ENCODE data around the gene DLG2. TPM values are rescaled to one million over a fixed set of nuclear protein-coding genes. Genes with fewer than 3 reads are reported as not detected.
A peak's percentile ranks its signal among the peaks of the same experiment; 100 is the strongest.

Gene DLG2
- total RNA-seq, 2 experiments from 2014 or later, result 0.85 to 1.1 TPM

- H3K4me3 Mint-ChIP-seq, result no peak overlapping the region
- peaks cover 2% of the 10 kb centered on the region for H3K27me3 Mint-ChIP-seq
- H3K27ac Mint-ChIP-seq, result no peak overlapping the region
- no peaks in the 10 kb centered on the region for H3K9me3 Mint-ChIP-seq
- no peaks in the 10 kb centered on the region for H3K36me3 Mint-ChIP-seq (ENCODE audit: low read depth)
- H3K4me1 Mint-ChIP-seq, result no peaks in the 10 kb centered on the region
- CTCF ChIA-PET, result interaction anchor here (0.6 kb wide), 1 partner anchor 226 kb away, joined by 5 read pairs; no protein-coding TSS in a partner anchor
- peak; percentile 27 for DNase-seq
- POLR2A ChIA-PET, result no interaction called here
Measured at GRCh38 chr11:85595285-85595884, 31.8 kb downstream of the DLG2 start.

DNA sequence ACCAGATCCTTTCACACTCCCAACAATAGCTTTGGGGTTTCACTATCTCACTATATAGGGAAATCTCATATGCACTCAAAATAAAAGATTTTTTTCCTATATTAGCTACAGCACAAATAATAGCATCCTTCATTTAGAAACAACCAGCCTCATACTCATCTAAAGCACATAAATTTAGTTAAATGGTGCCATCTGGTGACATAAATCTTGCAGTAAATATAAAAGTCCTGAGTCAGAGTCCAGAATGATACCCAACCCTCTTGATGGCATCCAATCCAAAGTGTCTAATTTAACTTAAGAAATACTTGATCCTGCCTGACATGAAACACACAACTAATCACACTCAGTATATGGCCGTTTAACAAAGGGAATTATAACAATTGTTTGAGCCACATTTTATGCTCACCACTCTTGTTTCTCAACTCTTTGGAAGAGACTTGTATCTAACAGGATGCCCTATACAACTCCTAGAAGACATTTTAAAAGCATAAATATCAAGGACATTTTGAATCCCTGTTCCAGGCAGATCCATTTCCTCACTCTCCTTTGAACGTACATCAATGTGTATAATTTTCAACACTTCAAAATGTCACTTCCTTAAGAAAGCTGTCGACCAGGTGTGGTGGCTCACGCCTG lies 36.2 kb downstream of the DLG2 start:
- ChIA-PET CTCF (interaction anchor here (0.6 kb wide), 1 partner anchor 755 kb away, joined by 3 read pairs; no protein-coding TSS in a partner anchor), POLR2A (no interaction called here)
- Mint-ChIP-seq H3K9me3 (peaks cover 4% of the 10 kb centered on the region), H3K27me3 (peaks cover 13% of the 10 kb centered on the region), H3K4me1 (no peaks in the 10 kb centered on the region), H3K36me3 (ENCODE audit: low read depth) (no peaks in the 10 kb centered on the region), H3K27ac (no peak overlapping the region), H3K4me3 (no peak overlapping the region)
- DNase-seq, result no peak

DNA sequence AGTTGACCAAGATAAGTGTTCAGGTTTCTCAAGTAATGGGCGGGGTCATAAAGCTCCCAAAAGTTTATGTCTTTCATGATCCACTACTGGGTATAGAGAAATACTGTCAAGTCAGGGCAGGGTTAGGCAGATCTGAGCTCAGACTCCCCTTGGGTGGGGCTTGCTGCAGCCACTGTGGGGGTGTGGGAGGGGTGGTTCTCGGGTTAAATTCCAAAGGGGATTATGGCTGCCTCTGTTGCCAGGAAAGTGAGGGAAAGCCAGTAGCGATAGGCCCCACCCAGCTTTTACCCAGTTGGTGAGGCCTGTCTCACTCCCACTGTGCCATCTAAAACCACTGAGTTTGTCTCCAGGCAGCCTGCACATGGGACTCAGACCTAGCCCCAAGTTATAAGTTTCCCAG lies 37.8 kb downstream of the DLG2 start:
- DNase-seq, result no peak
- H3K9me3 Mint-ChIP-seq, result peaks cover 4% of the 10 kb centered on the region
- ChIA-PET POLR2A (no interaction called here), CTCF (interaction anchor here (0.8 to 1.1 kb wide), 2 partner anchors 12 to 266 kb away, joined by 3 read pairs; partner anchors contain the start of gene CCDC83)
- H3K36me3 Mint-ChIP-seq (ENCODE audit: low read depth), result no peaks in the 10 kb centered on the region
- H3K27ac Mint-ChIP-seq, result no peak overlapping the region
- H3K4me3 Mint-ChIP-seq, result no peak overlapping the region
- peaks cover 23% of the 10 kb centered on the region for H3K27me3 Mint-ChIP-seq
- H3K4me1 Mint-ChIP-seq, result no peaks in the 10 kb centered on the region

- Mint-ChIP-seq H3K4me1 (no peaks in the 10 kb centered on the region), H3K27me3 (peaks cover 21% of the 10 kb centered on the region), H3K36me3 (ENCODE audit: low read depth) (no peaks in the 10 kb centered on the region), H3K9me3 (peaks cover 2% of the 10 kb centered on the region), H3K4me3 (no peak overlapping the region), H3K27ac (no peak overlapping the region)
- ChIA-PET CTCF (no interaction called here), POLR2A (no interaction called here)
- no peak for DNase-seq
Measured at GRCh38 chr11:85582111-85582510, 45.0 kb downstream of the DLG2 start.

- Mint-ChIP-seq H3K36me3 (ENCODE audit: low read depth) (no peaks in the 10 kb centered on the region), H3K27ac (no peak overlapping the region), H3K4me3 (no peak overlapping the region), H3K9me3 (no peaks in the 10 kb centered on the region), H3K4me1 (no peaks in the 10 kb centered on the region), H3K27me3 (no peaks in the 10 kb centered on the region)
- ChIA-PET POLR2A (no interaction called here), CTCF (no interaction called here)
- no peak for DNase-seq
Measured at GRCh38 chr11:85575388-85575787, 51.8 kb downstream of the DLG2 start.

DNA sequence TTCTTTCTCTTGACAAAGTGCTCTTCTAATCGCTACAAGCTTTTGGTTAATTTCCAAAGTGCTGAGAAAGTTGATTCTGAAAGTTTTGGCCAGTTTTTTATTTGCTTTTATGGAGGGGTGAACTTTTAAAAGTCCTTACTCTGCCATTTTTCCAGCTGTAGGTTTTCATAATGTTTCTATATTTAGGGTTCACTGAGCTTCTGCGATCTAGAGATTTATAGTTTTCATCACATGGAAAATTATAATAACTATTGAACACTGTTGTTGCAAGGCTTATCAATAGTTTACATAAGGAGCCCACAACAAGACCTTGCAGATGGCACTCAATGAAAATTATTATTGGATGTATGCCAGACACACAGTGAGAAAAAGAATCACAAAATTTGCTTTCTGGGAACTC lies 55.1 kb downstream of the DLG2 start:
- Mint-ChIP-seq H3K36me3 (ENCODE audit: low read depth) (no peaks in the 10 kb centered on the region), H3K9me3 (no peaks in the 10 kb centered on the region), H3K4me1 (peaks cover 8% of the 10 kb centered on the region), H3K27ac (no peak overlapping the region), H3K4me3 (no peak overlapping the region), H3K27me3 (no peaks in the 10 kb centered on the region)
- ChIA-PET POLR2A (no interaction called here), CTCF (no interaction called here)
- DNase-seq, result no peak

DNA sequence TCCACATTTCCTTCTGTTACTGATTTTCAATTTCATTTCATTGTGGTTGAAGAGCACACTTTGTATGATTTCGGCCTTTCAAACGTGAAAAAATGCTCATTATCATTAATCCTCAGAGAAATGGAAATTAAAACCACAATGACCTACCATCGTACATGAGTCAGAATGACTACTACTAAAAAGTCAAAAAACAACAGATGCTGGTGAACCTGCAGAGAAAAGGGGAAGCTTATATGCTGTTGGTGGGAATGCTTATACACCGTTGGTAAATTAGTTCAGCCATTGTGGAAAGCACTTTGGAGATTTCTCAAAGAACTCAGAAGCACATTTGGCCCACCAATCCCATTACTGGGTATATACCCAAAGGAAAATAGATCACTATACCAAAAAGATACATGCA lies 57.6 kb downstream of the DLG2 start:
- H3K36me3 Mint-ChIP-seq (ENCODE audit: low read depth), result no peaks in the 10 kb centered on the region
- H3K4me3 Mint-ChIP-seq, result no peak overlapping the region
- peaks cover 5% of the 10 kb centered on the region for H3K27me3 Mint-ChIP-seq
- no peak overlapping the region for H3K27ac Mint-ChIP-seq
- peaks cover 8% of the 10 kb centered on the region for H3K4me1 Mint-ChIP-seq
- CTCF ChIA-PET, result no interaction called here
- POLR2A ChIA-PET, result no interaction called here
- DNase-seq, result no peak
- H3K9me3 Mint-ChIP-seq, result no peaks in the 10 kb centered on the region

DNA sequence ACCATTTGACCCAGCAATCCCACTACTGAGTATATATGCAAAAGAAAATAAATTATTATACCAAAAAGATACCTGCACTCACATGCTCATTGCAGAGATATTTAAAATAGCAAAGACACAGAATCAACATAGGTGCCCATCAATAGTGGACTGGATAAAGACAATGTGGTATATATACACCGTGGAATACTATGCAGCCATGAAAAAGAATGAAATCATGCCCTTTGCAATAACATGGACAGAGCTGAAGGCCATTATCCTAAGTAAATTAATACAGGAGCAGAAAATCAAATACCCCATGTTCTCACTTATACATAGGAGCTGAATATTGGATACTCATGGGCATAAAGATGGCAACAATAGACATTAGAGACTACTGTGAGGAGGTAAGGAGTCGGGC lies 68.7 kb downstream of the DLG2 start:
- no peaks in the 10 kb centered on the region for H3K27me3 Mint-ChIP-seq
- CTCF ChIA-PET, result no interaction called here
- no peak overlapping the region for H3K4me3 Mint-ChIP-seq

DNA sequence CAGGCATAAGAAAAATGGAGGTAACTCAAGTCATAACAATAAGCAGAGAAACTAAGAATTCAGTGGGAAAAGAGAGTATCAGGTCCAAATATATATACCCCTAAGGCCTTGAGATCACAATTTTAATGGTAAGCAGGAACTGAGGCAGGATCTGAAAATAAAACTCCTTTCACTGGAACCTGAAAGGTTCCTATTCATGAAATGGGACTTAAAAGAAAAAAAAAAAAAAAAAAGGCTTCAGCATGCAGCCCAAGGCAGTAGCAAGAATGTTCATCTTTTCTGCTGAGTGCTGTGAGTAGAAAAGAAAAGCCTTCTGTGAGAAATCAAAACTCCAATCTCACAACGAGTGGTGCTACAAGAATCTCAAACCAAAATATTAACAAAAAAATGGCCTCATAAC lies 75.3 kb downstream of the DLG2 start:
- H3K9me3 Mint-ChIP-seq, result no peaks in the 10 kb centered on the region
- no peaks in the 10 kb centered on the region for H3K4me1 Mint-ChIP-seq
- DNase-seq, result no peak
- CTCF ChIA-PET, result no interaction called here
- no peak overlapping the region for H3K4me3 Mint-ChIP-seq
- POLR2A ChIA-PET, result no interaction called here
- H3K27ac Mint-ChIP-seq, result no peak overlapping the region
- H3K27me3 Mint-ChIP-seq, result no peaks in the 10 kb centered on the region
- no peaks in the 10 kb centered on the region for H3K36me3 Mint-ChIP-seq (ENCODE audit: low read depth)

More for the DNA sequence above, 68.7 kb downstream of the DLG2 start:
- Mint-ChIP-seq H3K9me3 (peaks cover 5% of the 10 kb centered on the region), H3K4me1 (no peaks in the 10 kb centered on the region), H3K27ac (no peak overlapping the region), H3K36me3 (ENCODE audit: low read depth) (no peaks in the 10 kb centered on the region)
- DNase-seq, result no peak
- POLR2A ChIA-PET, result no interaction called here

DNA sequence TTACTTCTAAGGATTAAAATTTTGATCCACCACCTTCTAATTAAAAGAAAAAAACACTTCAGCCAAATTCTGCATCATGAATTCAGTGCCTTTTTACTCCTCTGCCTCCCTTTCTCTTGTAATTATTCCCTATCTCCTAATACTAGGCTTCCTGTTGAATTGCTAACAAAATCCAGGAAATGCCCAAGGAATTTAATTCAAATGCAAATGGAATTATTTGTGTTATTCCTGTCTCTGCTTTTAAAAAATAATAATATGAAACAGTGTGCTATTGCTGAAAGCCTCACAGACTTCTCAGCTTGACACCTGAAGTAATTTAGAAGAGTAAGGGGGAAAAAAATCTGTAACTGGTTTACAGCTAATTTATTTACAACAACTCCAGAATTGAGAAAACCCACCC lies 85.5 kb downstream of the DLG2 start:
- H3K27me3 Mint-ChIP-seq, result no peaks in the 10 kb centered on the region
- H3K36me3 Mint-ChIP-seq (ENCODE audit: low read depth), result no peaks in the 10 kb centered on the region
- ChIA-PET CTCF (no interaction called here), POLR2A (no interaction called here)
- no peak overlapping the region for H3K27ac Mint-ChIP-seq
- H3K9me3 Mint-ChIP-seq, result no peaks in the 10 kb centered on the region
- DNase-seq, result no peak
- H3K4me3 Mint-ChIP-seq, result no peak overlapping the region
- H3K4me1 Mint-ChIP-seq, result no peaks in the 10 kb centered on the region

- ChIA-PET CTCF (no interaction called here), POLR2A (no interaction called here)
- Mint-ChIP-seq H3K27ac (no peak overlapping the region), H3K9me3 (no peaks in the 10 kb centered on the region), H3K4me1 (no peaks in the 10 kb centered on the region), H3K4me3 (no peak overlapping the region), H3K36me3 (ENCODE audit: low read depth) (no peaks in the 10 kb centered on the region), H3K27me3 (no peaks in the 10 kb centered on the region)
- DNase-seq, result no peak
Measured at GRCh38 chr11:85540635-85541205, 86.4 kb downstream of the DLG2 start.

GRCh38 chr11:85540181-85540580 lies 87.0 kb downstream of the DLG2 start:
- Mint-ChIP-seq H3K4me1 (no peaks in the 10 kb centered on the region), H3K4me3 (no peak overlapping the region), H3K27ac (no peak overlapping the region), H3K9me3 (no peaks in the 10 kb centered on the region), H3K27me3 (no peaks in the 10 kb centered on the region), H3K36me3 (ENCODE audit: low read depth) (no peaks in the 10 kb centered on the region)
- no peak for DNase-seq
- POLR2A ChIA-PET, result no interaction called here
- CTCF ChIA-PET, result no interaction called here

DNA sequence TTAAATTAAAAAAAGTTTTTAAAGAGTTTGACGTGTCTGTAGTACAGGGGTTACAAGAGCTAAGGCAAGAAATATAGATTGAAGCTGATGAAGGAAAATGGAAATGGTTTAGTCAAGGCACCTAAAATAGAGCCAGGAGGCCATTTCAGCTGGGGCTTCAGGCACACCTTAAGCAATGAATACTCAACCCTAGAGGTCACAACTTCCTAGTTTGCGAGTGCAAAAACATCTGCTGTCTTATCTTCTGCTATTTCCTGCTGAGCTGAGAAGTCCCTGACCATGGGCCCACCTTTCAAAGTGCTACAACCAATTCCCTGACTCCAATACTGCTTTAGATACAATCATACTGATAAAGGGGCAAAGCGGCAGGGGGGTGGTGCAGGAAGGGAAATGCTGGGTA lies 87.4 kb downstream of the DLG2 start:
- ChIA-PET CTCF (no interaction called here), POLR2A (no interaction called here)
- H3K9me3 Mint-ChIP-seq, result peaks cover 3% of the 10 kb centered on the region
- no peak for DNase-seq
- H3K36me3 Mint-ChIP-seq (ENCODE audit: low read depth), result no peaks in the 10 kb centered on the region
- no peaks in the 10 kb centered on the region for H3K27me3 Mint-ChIP-seq
- no peak overlapping the region for H3K27ac Mint-ChIP-seq
- H3K4me1 Mint-ChIP-seq, result no peaks in the 10 kb centered on the region
- H3K4me3 Mint-ChIP-seq, result no peak overlapping the region
